Left lung (tissue), 10 donors: Measurements from ENCODE around the gene HIGD2A. TPM values are rescaled to one million over a fixed set of nuclear protein-coding genes. Genes with fewer than 3 reads are reported as not detected.
A peak's percentile ranks its signal among the peaks of the same experiment; 100 is the strongest.

Experiments
- ATAC-seq: fragments of 200-7000 bp; cut with Tn5 transposase; one replicate; pipeline ENCODE4 v1.9.1; 2020; ENCODE audit warnings: moderate library complexity
- DNase-seq, 4 donors: peaks; one replicate each; pipeline ENCODE4 v3.0.0-alpha.2; 2013 to 2020
- H3K27ac ChIP-seq, 2 donors: fragments of 200-600 bp; sonication (generic) in 1 of 2; one replicate each; pipeline versions ENCODE4 v1.5.0 to v1.8.0; 2020 to 2021
- H3K27me3 ChIP-seq, 2 donors: fragments of 200-600 bp; sonication (generic) in 1 of 2; one replicate each; pipeline versions ENCODE4 v1.5.0 to v1.8.0; 2020 to 2021
- H3K36me3 ChIP-seq, 2 donors: fragments of 200-600 bp; sonication (generic) in 1 of 2; one replicate each; pipeline versions ENCODE4 v1.5.0 to v1.8.0; 2020 to 2021
- H3K4me1 ChIP-seq, 2 donors: fragments of 200-600 bp; one replicate each; pipeline ENCODE4 v1.8.0; 2021
- H3K4me3 ChIP-seq, 2 donors: fragments of 200-600 bp; sonication (generic) in 1 of 2; one replicate each; pipeline versions ENCODE4 v1.5.0 to v1.8.0; 2020 to 2021; ENCODE audit warnings: mild to moderate bottlenecking in 1 of 2
- H3K9me3 ChIP-seq, 2 donors: fragments of 200-600 bp; sonication (generic) in 1 of 2; one replicate each; pipeline versions ENCODE4 v1.5.0 to v1.8.0; 2020 to 2021
- CTCF ChIP-seq, 2 donors: fragments of 200-600 bp; sonication (generic) in 1 of 2; IDR thresholded peaks; one replicate each; pipeline versions ENCODE4 v1.5.0 to v1.8.0; 2021; ENCODE audit warnings: antibody characterized with exemption in 2 of 2
- intact Hi-C, 2 donors: fragments of 100-400 bp; cut with DNase I; formaldehyde crosslinking; loops; one replicate each; pipeline versions ENCODE4 v1.11.2 to v1.14.2; 2022
- polyA plus RNA-seq, 6 donors: library from polyadenylated mRNA; unstranded; fragments of 120-200 nt; gene quantifications; one replicate each; pipeline ENCODE4 v1.2.1, GENCODE V29; 2013; ENCODE audit not compliant: insufficient read length in 6 of 6
- total RNA-seq, 2 donors: library from RNA; stranded (reverse); fragmentation: NEBNext Ultra II Directional; extraction: Animal tissue kit (Norgen Biotek cat#: 25700); gene quantifications; one replicate each; pipeline ENCODE4 v1.2.1, GENCODE V29; 2021
- donor health status: DM: no; HTN: yes; CAD: no.
- donor health status: DM: no; HTN: no; CAD: no.

Gene HIGD2A
- total and polyA plus RNA-seq, 8 donors, result 77.7 to 110 (median 88.8) TPM

- Histone ChIP-seq H3K27me3 (no peaks in the 10 kb centered on the region), H3K9me3 (no peaks in the 10 kb centered on the region), H3K27ac (no peak overlapping the region), H3K4me1 (peaks cover 8 to 16% of the 10 kb centered on the region in 2 donors), H3K4me3 (no peak overlapping the region), H3K36me3 (peaks cover 0 to 82% of the 10 kb centered on the region in 2 donors)
- no peak for TF ChIP-seq CTCF (IDR thresholded peaks at IDR 0.05)
- intact Hi-C loops, result no loop called here
- no peak for DNase-seq
- no peak for ATAC-seq
These were observed 33.0 kb upstream of the HIGD2A start for GRCh38 chr5:176355400-176356178.

GRCh38 chr5:176356179-176356566, 32.4 kb upstream of the HIGD2A start:
- Histone ChIP-seq H3K9me3 (no peaks in the 10 kb centered on the region), H3K36me3 (peaks cover 0 to 76% of the 10 kb centered on the region in 2 donors), H3K27me3 (no peaks in the 10 kb centered on the region), H3K4me3 (no peak overlapping the region), H3K27ac (no peak overlapping the region), H3K4me1 (peaks cover 7 to 20% of the 10 kb centered on the region in 2 donors)
- DNase-seq (no peak), ATAC-seq (no peak)
- intact Hi-C loops, result no loop called here
- TF ChIP-seq CTCF (IDR thresholded peaks at IDR 0.05), result no peak

GRCh38 chr5:176359658-176360057, 28.9 kb upstream of the HIGD2A start:
- Histone ChIP-seq H3K9me3 (no peaks in the 10 kb centered on the region), H3K4me1 (peaks cover 7 to 28% of the 10 kb centered on the region in 2 donors), H3K36me3 (peaks cover 0 to 41% of the 10 kb centered on the region in 2 donors), H3K27ac (no peak overlapping the region), H3K4me3 (no peak overlapping the region), H3K27me3 (peaks cover 0 to 8% of the 10 kb centered on the region in 2 donors)
- DNase-seq (peak in 1 of 4 donors; percentile 15), ATAC-seq (no peak)
- intact Hi-C loops, result no loop called here
- no peak for TF ChIP-seq CTCF (IDR thresholded peaks at IDR 0.05)

- Histone ChIP-seq H3K9me3 (no peaks in the 10 kb centered on the region), H3K36me3 (peaks cover 0 to 28% of the 10 kb centered on the region in 2 donors), H3K4me3 (peak overlapping the region; percentile 75 to 89), H3K4me1 (peaks cover 7 to 38% of the 10 kb centered on the region in 2 donors), H3K27ac (peak overlapping the region; percentile 49 to 62), H3K27me3 (peaks cover 0 to 21% of the 10 kb centered on the region in 2 donors)
- peak; percentile 30 for ATAC-seq
- DNase-seq, result peak in 2 of 4 donors; percentile 13 to 44
- intact Hi-C loops, result no loop called here
- no peak for TF ChIP-seq CTCF (IDR thresholded peaks at IDR 0.05)
These were observed 27.6 kb upstream of the HIGD2A start for GRCh38 chr5:176360894-176361436.
